A549 (cell line): ENCODE measurements around the gene ZNF471. TPM values are rescaled to one million over a fixed set of nuclear protein-coding genes. Genes with fewer than 3 reads are reported as not detected.

Source experiments
- ATAC-seq, 2 experiments: fragments of 200-7000 bp in 1 of 2; fragments of >200 bp in 1 of 2; cut with Nextera tagmentation in 1 of 2; cut with Tn5 transposase in 1 of 2; 3 replicates each; pipeline versions ENCODE4 v1.8.0 to v1.9.1; 2018 to 2020; ENCODE audit warnings: mild to moderate bottlenecking in 1 of 2, moderate library complexity in 1 of 2
- CTCF ChIA-PET: fragments of 300-600 bp; sonication (Branson Sonifier 250); formaldehyde crosslinking; extraction: SDS; loops from one replicate; lab custom pipeline; 2021; ENCODE audit warnings: antibody characterized with exemption, inconsistent platforms; lab: Yijun Ruan, JAX
- POLR2A ChIA-PET: fragments of 350-600 bp; formaldehyde crosslinking; extraction: SDS; loops from one replicate; lab custom pipeline; 2021; ENCODE audit warnings: antibody characterized with exemption, inconsistent platforms; lab: Yijun Ruan, JAX
- DNase-seq, 2 experiments: peaks; one replicate each; pipeline versions ENCODE4 v3.0.0 to v3.0.0-alpha.2; 2011 to 2016; ENCODE audit warnings: low read depth in 1 of 2, low spot score in 1 of 2
- FAIRE-seq: peaks from 2 replicates; lab custom pipeline; 2011; peaks lifted over from hg19 to GRCh38; lab: Jason Lieb, UNC
- H3K27ac ChIP-seq, 2 experiments: fragments of >200 bp; sonication (Bioruptor Twin); formaldehyde crosslinking; 3 replicates each; pipeline ENCODE4 v1.5.1; 2016 to 2017
- H3K4me1 ChIP-seq: fragments of >200 bp; sonication (Bioruptor Twin); formaldehyde crosslinking; 3 replicates; pipeline ENCODE4 v1.6.1; 2016
- H3K4me2 ChIP-seq: fragments of >200 bp; sonication (Bioruptor Twin); formaldehyde crosslinking; 3 replicates; pipeline ENCODE4 v1.6.1; 2016
- H3K4me3 ChIP-seq: fragments of >200 bp; sonication (Bioruptor Twin); formaldehyde crosslinking; 3 replicates; pipeline ENCODE4 v1.5.1; 2016
- H3K9me3 ChIP-seq: fragments of >200 bp; sonication (Bioruptor Twin); formaldehyde crosslinking; 3 replicates; pipeline ENCODE4 v1.6.1; 2016
- BHLHE40 ChIP-seq: IDR thresholded peaks from 2 replicates; pipeline ENCODE4 v1.6.1; 2012; ENCODE audit warnings: low read depth, low read length, inconsistent platforms
- CEBPB ChIP-seq, 2 experiments: fragments of >200 bp in 1 of 2; sonication (Bioruptor Twin) in 1 of 2; formaldehyde crosslinking in 1 of 2; IDR thresholded peaks; 2 replicates each; pipeline ENCODE4 v1.6.1; 2012 to 2016
- CHD2 ChIP-seq: fragments of 150-350 bp; IDR thresholded peaks from 2 replicates; pipeline ENCODE4 v1.6.1; 2014; ENCODE audit warnings: low read length; ENCODE audit not compliant: partially characterized antibody
- CHD4 ChIP-seq: fragments of 200-600 bp; sonication (generic); IDR thresholded peaks from 2 replicates; pipeline ENCODE4 v1.6.1; 2016; ENCODE audit warnings: antibody characterized with exemption, mild to moderate bottlenecking, borderline replicate concordance
- EHF ChIP-seq: fragments of 250-450 bp; sonication (Bioruptor Pico); IDR thresholded peaks from 2 replicates; pipeline ENCODE4 v1.5.0; 2020; ENCODE audit warnings: mild to moderate bottlenecking
- EHMT2 ChIP-seq: fragments of 200-600 bp; sonication (generic); IDR thresholded peaks from 2 replicates; pipeline ENCODE4 v1.6.1; 2016; ENCODE audit warnings: antibody characterized with exemption, low read depth, mild to moderate bottlenecking, moderate library complexity
- ESRRA ChIP-seq: fragments of 150-350 bp; IDR thresholded peaks from 2 replicates; pipeline ENCODE4 v1.6.1; 2014; ENCODE audit warnings: mild to moderate bottlenecking, low read length, borderline replicate concordance
- FOSB ChIP-seq: fragments of 250-450 bp; sonication (Bioruptor Pico); IDR thresholded peaks from 2 replicates; pipeline ENCODE4 v1.5.0; 2020; ENCODE audit warnings: mild to moderate bottlenecking, moderate library complexity
- HEYL ChIP-seq: fragments of 250-450 bp; sonication (Bioruptor Pico); IDR thresholded peaks from 2 replicates; pipeline ENCODE4 v1.8.0; 2021; ENCODE audit warnings: mild to moderate bottlenecking, moderate library complexity
- HOXB13 ChIP-seq: fragments of 250-450 bp; sonication (Bioruptor Pico); IDR thresholded peaks from 2 replicates; pipeline ENCODE4 v1.5.0; 2020; ENCODE audit warnings: low read depth, mild to moderate bottlenecking, moderate library complexity
- JUNB ChIP-seq: fragments of >200 bp; sonication (Bioruptor Twin); formaldehyde crosslinking; IDR thresholded peaks from 2 replicates; pipeline ENCODE4 v1.6.1; 2016
- MAFK ChIP-seq: fragments of 450-650 bp; IDR thresholded peaks from 2 replicates; pipeline ENCODE4 v1.6.1; 2014; ENCODE audit not compliant: partially characterized antibody
- NFE2L2 ChIP-seq: fragments of 150-350 bp; conservative IDR thresholded peaks from 2 replicates; pipeline ENCODE4 v1.6.1; 2014; ENCODE audit warnings: low read length
- NPAS2 ChIP-seq: fragments of 250-450 bp; sonication (Bioruptor Pico); IDR thresholded peaks from 2 replicates; pipeline ENCODE4 v1.8.0; 2022; ENCODE audit warnings: mild to moderate bottlenecking, moderate library complexity, borderline replicate concordance
- RCOR1 ChIP-seq: fragments of 150-350 bp; IDR thresholded peaks from 2 replicates; pipeline ENCODE4 v1.6.1; 2014; ENCODE audit warnings: antibody characterized with exemption, low read length, low read depth
- RFX5 ChIP-seq: fragments of 450-650 bp; IDR thresholded peaks from 2 replicates; pipeline ENCODE4 v1.7.1; 2014; ENCODE audit warnings: antibody characterized with exemption, mild to moderate bottlenecking, moderate library complexity
- SREBF2 ChIP-seq: fragments of 450-650 bp; IDR thresholded peaks from 2 replicates; pipeline ENCODE4 v1.6.1; 2014; ENCODE audit warnings: mild to moderate bottlenecking, moderate library complexity
- TFCP2L1 ChIP-seq: fragments of 250-450 bp; sonication (Bioruptor Pico); IDR thresholded peaks from 2 replicates; pipeline ENCODE4 v1.5.0; 2021; ENCODE audit warnings: mild to moderate bottlenecking
- TP53 ChIP-seq: fragments of 250-450 bp; sonication (Bioruptor Pico); IDR thresholded peaks from 2 replicates; pipeline ENCODE4 v1.5.0; 2021; ENCODE audit warnings: mild to moderate bottlenecking, moderate library complexity
- ZNF302 ChIP-seq: fragments of 250-450 bp; sonication (Bioruptor Pico); IDR thresholded peaks from 2 replicates; pipeline ENCODE4 v1.9.0; 2021; ENCODE audit warnings: inconsistent platforms, mild to moderate bottlenecking, moderate library complexity
- ZSCAN20 ChIP-seq: fragments of 250-450 bp; sonication (Bioruptor Pico); IDR thresholded peaks from 2 replicates; pipeline ENCODE4 v1.8.0; 2022; ENCODE audit warnings: mild to moderate bottlenecking, moderate library complexity
- WGBS: methylation state at CpG from one replicate; pipeline ENCODE4 v1.1.6; 2017; ENCODE audit errors: missing lambda C conversion rate; 5-methylcytosine and 5-hydroxymethylcytosine counted together
- polyA plus RNA-seq, 4 experiments: library from polyadenylated mRNA; depleted of rRNA in 3 of 4; stranded (reverse); fragments of >200 nt; fragmentation: RNase III in 1 of 4; extraction: RNeasy Plus Mini Kit Qiagen cat#74134 plus additional on column Dnase treatment in 1 of 4; gene quantifications; 2 replicates in 3 of 4; 3 replicates in 1 of 4; pipeline ENCODE4 v1.2.3, GENCODE V29; 2011 to 2017
- TF ChIP-seq, protein P1 (sequence below): fragments of 250-450 bp; sonication (Bioruptor Pico); IDR thresholded peaks from 2 replicates; pipeline ENCODE4 v1.5.0; 2021; ENCODE audit warnings: mild to moderate bottlenecking, moderate library complexity, borderline replicate concordance
- TF ChIP-seq, protein P2 (sequence below): IDR thresholded peaks from 2 replicates; pipeline ENCODE4 v1.6.1; 2012; ENCODE audit warnings: low read depth, borderline replicate concordance
- TF ChIP-seq, protein P3 (sequence below): fragments of >200 bp; sonication (Bioruptor Twin); formaldehyde crosslinking; IDR thresholded peaks from 2 replicates; pipeline ENCODE4 v1.6.1; 2016
- TF ChIP-seq, protein P4 (sequence below): IDR thresholded peaks from 2 replicates; pipeline ENCODE4 v1.6.1; 2012
- TF ChIP-seq, protein P5 (sequence below): fragments of 200-600 bp; sonication (generic); IDR thresholded peaks from 2 replicates; pipeline ENCODE4 v1.6.1; 2016; ENCODE audit warnings: antibody characterized with exemption, mild to moderate bottlenecking, moderate library complexity

Gene ZNF471
- polyA plus RNA-seq, 2 of the 4 experiments (the other 2 are of a cell fraction), result 0.04 to 0.18 TPM

DNA sequence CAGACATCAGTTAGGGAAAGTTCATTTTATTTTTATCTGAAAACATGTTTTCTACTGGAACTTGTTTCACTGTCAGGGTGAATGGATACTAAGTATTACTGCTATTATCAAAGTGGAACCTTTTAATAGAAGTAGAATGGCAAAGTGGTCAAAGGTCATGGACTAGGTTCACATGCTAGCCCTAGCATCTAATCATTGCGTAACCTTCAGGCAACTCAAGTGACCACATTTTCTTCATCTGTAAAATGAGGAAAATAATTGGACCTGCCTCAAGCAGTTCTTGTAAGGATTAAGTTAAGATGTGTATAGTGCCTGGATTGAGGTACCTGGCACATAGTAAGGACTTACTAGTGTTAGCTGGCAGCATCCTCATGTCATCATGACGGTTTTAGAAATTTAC is 36.1 kb downstream of the ZNF471 start:
- POLR2A ChIA-PET, result no interaction called here
- peaks cover 92% of the 10 kb centered on the region for H3K9me3 ChIP-seq
- no peak overlapping the region for H3K4me2 ChIP-seq
- no peak overlapping the region for H3K4me3 ChIP-seq
- FAIRE-seq (peak; percentile 59), ATAC-seq (no peak), DNase-seq (no peak)
- no peaks in the 10 kb centered on the region for H3K4me1 ChIP-seq
- 81% methylated on average over 2 of the region's 2 CpGs for WGBS
- CTCF ChIA-PET, result no interaction called here
- H3K27ac ChIP-seq, result no peak overlapping the region
- TF ChIP-seq JUNB (no peak), CEBPB (IDR thresholded peaks at IDR 0.05) (peak in 1 of 2 experiments; percentile 47; a peak in 2 of 4 replicates)

DNA sequence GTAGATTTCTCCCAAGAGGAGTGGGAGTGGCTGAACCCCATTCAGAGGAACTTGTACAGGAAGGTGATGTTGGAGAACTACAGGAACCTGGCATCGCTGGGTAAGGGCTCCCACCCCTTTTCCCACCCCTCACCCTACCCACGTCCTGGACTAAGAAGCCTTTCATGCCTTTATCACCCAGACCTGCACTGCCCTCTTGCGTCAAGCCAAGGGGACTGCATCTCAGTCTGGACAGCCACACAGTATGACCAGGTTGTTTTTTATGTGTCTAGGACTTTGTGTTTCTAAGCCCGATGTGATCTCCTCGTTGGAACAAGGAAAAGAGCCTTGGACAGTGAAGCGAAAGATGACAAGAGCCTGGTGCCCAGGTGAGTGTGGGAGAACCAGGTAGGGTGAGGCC is 39.9 kb downstream of the ZNF471 start:
- Histone ChIP-seq H3K4me3 (no peak overlapping the region), H3K27ac (no peak overlapping the region), H3K4me1 (no peaks in the 10 kb centered on the region), H3K9me3 (peaks cover 80% of the 10 kb centered on the region), H3K4me2 (no peak overlapping the region)
- WGBS, result 62% methylated on average over 6 of the region's 6 CpGs
- ATAC-seq, result no peak
- TF ChIP-seq, protein P1, sequence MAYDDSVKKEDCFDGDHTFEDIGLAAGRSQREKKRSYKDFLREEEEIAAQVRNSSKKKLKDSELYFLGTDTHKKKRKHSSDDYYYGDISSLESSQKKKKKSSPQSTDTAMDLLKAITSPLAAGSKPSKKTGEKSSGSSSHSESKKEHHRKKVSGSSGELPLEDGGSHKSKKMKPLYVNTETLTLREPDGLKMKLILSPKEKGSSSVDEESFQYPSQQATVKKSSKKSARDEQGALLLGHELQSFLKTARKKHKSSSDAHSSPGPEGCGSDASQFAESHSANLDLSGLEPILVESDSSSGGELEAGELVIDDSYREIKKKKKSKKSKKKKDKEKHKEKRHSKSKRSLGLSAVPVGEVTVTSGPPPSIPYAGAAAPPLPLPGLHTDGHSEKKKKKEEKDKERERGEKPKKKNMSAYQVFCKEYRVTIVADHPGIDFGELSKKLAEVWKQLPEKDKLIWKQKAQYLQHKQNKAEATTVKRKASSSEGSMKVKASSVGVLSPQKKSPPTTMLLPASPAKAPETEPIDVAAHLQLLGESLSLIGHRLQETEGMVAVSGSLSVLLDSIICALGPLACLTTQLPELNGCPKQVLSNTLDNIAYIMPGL (CRISPR knock-in tag), result no peak
- TF ChIP-seq NFE2L2, result no peak
- TF ChIP-seq, protein P2, sequence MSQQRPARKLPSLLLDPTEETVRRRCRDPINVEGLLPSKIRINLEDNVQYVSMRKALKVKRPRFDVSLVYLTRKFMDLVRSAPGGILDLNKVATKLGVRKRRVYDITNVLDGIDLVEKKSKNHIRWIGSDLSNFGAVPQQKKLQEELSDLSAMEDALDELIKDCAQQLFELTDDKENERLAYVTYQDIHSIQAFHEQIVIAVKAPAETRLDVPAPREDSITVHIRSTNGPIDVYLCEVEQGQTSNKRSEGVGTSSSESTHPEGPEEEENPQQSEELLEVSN, result no peak
- no peak for TF ChIP-seq ESRRA
- no peak for TF ChIP-seq JUNB
- no peak for TF ChIP-seq TFCP2L1 (CRISPR knock-in tag)
- no peak for TF ChIP-seq NPAS2
- TF ChIP-seq CHD4, result no peak
- no peak for TF ChIP-seq HOXB13 (CRISPR knock-in tag)
- no peak for TF ChIP-seq ZSCAN20 (CRISPR knock-in tag)
- TF ChIP-seq, protein P3, sequence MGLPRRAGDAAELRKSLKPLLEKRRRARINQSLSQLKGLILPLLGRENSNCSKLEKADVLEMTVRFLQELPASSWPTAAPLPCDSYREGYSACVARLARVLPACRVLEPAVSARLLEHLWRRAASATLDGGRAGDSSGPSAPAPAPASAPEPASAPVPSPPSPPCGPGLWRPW, result no peak
- TF ChIP-seq RFX5, result no peak
- TF ChIP-seq RCOR1, result no peak
- no peak for TF ChIP-seq BHLHE40
- TF ChIP-seq EHF (CRISPR knock-in tag), result no peak
- no peak for TF ChIP-seq TP53 (CRISPR knock-in tag)
- ChIA-PET POLR2A (no interaction called here), CTCF (no interaction called here)
- FAIRE-seq, result no peak
- DNase-seq, result no peak

DNA sequence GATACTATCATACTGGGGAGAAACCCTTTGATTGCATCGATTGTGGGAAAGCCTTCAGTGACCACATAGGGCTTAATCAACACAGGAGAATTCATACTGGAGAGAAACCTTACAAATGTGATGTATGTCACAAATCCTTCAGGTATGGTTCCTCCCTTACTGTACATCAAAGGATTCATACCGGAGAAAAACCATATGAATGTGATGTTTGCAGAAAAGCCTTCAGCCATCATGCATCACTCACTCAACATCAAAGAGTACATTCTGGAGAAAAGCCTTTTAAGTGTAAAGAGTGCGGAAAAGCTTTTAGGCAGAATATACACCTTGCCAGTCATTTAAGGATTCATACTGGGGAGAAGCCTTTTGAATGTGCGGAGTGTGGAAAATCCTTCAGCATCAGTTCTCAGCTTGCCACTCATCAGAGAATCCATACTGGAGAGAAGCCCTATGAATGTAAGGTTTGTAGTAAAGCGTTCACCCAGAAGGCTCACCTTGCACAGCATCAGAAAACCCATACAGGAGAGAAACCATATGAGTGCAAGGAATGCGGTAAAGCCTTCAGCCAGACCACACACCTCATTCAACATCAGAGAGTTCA is 46.7 kb downstream of the ZNF471 start:
- 69% methylated on average over 6 of the region's 6 CpGs for WGBS
- H3K27ac ChIP-seq, result no peak overlapping the region
- H3K4me2 ChIP-seq, result no peak overlapping the region
- POLR2A ChIA-PET, result no interaction called here
- H3K4me3 ChIP-seq, result no peak overlapping the region
- no peaks in the 10 kb centered on the region for H3K4me1 ChIP-seq
- DNase-seq (no peak), FAIRE-seq (no peak), ATAC-seq (no peak)
- H3K9me3 ChIP-seq, result peaks cover 85% of the 10 kb centered on the region
- CTCF ChIA-PET, result interaction anchor here (1.1 kb wide), 1 partner anchor 16 kb away, joined by 3 read pairs; no protein-coding TSS in a partner anchor
- TF ChIP-seq FOSB (no peak), EHMT2 (no peak), HEYL (CRISPR knock-in tag) (no peak), CHD2 (no peak), SREBF2 (no peak), MAFK (no peak), ZNF302 (CRISPR knock-in tag) (no peak)
- TF ChIP-seq, protein P4, sequence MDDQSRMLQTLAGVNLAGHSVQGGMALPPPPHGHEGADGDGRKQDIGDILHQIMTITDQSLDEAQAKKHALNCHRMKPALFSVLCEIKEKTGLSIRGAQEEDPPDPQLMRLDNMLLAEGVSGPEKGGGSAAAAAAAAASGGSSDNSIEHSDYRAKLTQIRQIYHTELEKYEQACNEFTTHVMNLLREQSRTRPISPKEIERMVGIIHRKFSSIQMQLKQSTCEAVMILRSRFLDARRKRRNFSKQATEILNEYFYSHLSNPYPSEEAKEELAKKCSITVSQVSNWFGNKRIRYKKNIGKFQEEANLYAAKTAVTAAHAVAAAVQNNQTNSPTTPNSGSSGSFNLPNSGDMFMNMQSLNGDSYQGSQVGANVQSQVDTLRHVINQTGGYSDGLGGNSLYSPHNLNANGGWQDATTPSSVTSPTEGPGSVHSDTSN, result no peak
- TF ChIP-seq, protein P5, sequence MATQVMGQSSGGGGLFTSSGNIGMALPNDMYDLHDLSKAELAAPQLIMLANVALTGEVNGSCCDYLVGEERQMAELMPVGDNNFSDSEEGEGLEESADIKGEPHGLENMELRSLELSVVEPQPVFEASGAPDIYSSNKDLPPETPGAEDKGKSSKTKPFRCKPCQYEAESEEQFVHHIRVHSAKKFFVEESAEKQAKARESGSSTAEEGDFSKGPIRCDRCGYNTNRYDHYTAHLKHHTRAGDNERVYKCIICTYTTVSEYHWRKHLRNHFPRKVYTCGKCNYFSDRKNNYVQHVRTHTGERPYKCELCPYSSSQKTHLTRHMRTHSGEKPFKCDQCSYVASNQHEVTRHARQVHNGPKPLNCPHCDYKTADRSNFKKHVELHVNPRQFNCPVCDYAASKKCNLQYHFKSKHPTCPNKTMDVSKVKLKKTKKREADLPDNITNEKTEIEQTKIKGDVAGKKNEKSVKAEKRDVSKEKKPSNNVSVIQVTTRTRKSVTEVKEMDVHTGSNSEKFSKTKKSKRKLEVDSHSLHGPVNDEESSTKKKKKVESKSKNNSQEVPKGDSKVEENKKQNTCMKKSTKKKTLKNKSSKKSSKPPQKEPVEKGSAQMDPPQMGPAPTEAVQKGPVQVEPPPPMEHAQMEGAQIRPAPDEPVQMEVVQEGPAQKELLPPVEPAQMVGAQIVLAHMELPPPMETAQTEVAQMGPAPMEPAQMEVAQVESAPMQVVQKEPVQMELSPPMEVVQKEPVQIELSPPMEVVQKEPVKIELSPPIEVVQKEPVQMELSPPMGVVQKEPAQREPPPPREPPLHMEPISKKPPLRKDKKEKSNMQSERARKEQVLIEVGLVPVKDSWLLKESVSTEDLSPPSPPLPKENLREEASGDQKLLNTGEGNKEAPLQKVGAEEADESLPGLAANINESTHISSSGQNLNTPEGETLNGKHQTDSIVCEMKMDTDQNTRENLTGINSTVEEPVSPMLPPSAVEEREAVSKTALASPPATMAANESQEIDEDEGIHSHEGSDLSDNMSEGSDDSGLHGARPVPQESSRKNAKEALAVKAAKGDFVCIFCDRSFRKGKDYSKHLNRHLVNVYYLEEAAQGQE, result no peak
- TF ChIP-seq, protein P1 (CRISPR knock-in tag), result no peak
